Ishikawa (cell line): ENCODE results near the gene DIPK1B.

Experiments used
- CEBPB ChIP-seq: IDR thresholded peaks from 2 replicates; pipeline ENCODE4 v1.6.1; 2012
- CREB1 ChIP-seq: IDR thresholded peaks from 2 replicates; pipeline ENCODE4 v1.6.1; 2012; ENCODE audit warnings: low read depth
- EGR1 ChIP-seq: IDR thresholded peaks from 2 replicates; pipeline ENCODE4 v1.6.1; 2012
- EP300 ChIP-seq: IDR thresholded peaks from 2 replicates; pipeline ENCODE4 v1.6.1; 2012; ENCODE audit warnings: borderline replicate concordance
- FOXM1 ChIP-seq: IDR thresholded peaks from 2 replicates; pipeline ENCODE4 v1.6.1; 2012; ENCODE audit warnings: low read depth, borderline replicate concordance
- MAX ChIP-seq: IDR thresholded peaks from 2 replicates; pipeline ENCODE4 v1.6.1; 2012
- NFIC ChIP-seq: IDR thresholded peaks from 2 replicates; pipeline ENCODE4 v1.6.1; 2012
- RAD21 ChIP-seq: IDR thresholded peaks from 2 replicates; pipeline ENCODE4 v1.6.1; 2012; ENCODE audit warnings: low read depth
- REST ChIP-seq: IDR thresholded peaks from 2 replicates; pipeline ENCODE4 v1.6.1; 2012; ENCODE audit warnings: low read depth, mild to moderate bottlenecking
- TAF1 ChIP-seq: IDR thresholded peaks from 2 replicates; pipeline ENCODE4 v1.6.1; 2012; ENCODE audit warnings: low read depth, mild to moderate bottlenecking
- TCF12 ChIP-seq: IDR thresholded peaks from 2 replicates; pipeline ENCODE4 v1.6.1; 2012; ENCODE audit warnings: low read depth
- TEAD4 ChIP-seq: IDR thresholded peaks from 2 replicates; pipeline ENCODE4 v1.6.1; 2012
- USF1 ChIP-seq: IDR thresholded peaks from 2 replicates; pipeline ENCODE4 v1.6.1; 2012
- YY1 ChIP-seq: IDR thresholded peaks from 2 replicates; pipeline ENCODE4 v1.6.1; 2012; ENCODE audit warnings: low read depth
- ZBTB7A ChIP-seq: IDR thresholded peaks from 2 replicates; pipeline ENCODE4 v1.6.1; 2012; ENCODE audit warnings: low read depth

Gene DIPK1B

GRCh38 chr9:136735812-136736480 lies 23.6 kb downstream of the DIPK1B start:
- TF ChIP-seq EP300 = no peak
- no peak for TF ChIP-seq REST
- TF ChIP-seq TAF1 = no peak

GRCh38 chr9:136738960-136739359 lies 26.6 kb downstream of the DIPK1B start:
- TF ChIP-seq EGR1 (no peak), ZBTB7A (no peak), MAX (no peak), YY1 (no peak), CEBPB (no peak), RAD21 (no peak), REST (no peak), CREB1 (no peak), USF1 (no peak), NFIC (no peak), TAF1 (no peak), TCF12 (no peak), EP300 (no peak)

- no peak for TF ChIP-seq EGR1
- TF ChIP-seq CEBPB = no peak
Measured at GRCh38 chr9:136739509-136739908, 27.1 kb downstream of the DIPK1B start.

GRCh38 chr9:136740069-136740468 lies 27.7 kb downstream of the DIPK1B start:
- TF ChIP-seq CREB1 (no peak), TEAD4 (no peak), CEBPB (no peak), TCF12 (no peak), REST (no peak), TAF1 (no peak), EGR1 (no peak), MAX (no peak)

GRCh38 chr9:136740491-136740890 lies 28.1 kb downstream of the DIPK1B start:
- no peak for TF ChIP-seq FOXM1
- no peak for TF ChIP-seq YY1
- TF ChIP-seq EP300 = no peak
- no peak for TF ChIP-seq CREB1
- TF ChIP-seq MAX = no peak
- no peak for TF ChIP-seq TCF12
- TF ChIP-seq NFIC = no peak
- TF ChIP-seq TAF1 = no peak
- TF ChIP-seq RAD21 = no peak
- TF ChIP-seq TEAD4 = no peak
- TF ChIP-seq EGR1 = no peak
- no peak for TF ChIP-seq REST
